ENCODE data around the gene WAC.

DNA sequence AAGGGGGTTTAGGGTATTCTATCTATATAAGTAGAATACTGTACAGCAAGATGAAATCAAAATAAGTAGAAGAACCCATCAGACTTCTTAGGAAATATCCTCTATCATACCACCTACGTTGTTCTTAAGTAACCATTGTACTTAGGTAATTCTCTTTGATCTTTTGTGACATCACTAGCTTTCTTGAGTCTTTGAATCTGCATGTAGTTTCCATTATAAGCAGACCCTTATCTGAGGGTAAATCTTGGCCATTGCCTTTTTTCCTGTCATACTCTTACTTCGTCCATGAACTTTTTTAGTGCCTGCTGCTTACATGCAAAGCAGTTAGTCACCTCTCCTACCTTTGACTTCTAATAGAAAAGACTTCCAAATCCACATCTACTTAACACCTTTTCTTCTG, 49.0 kb downstream of the WAC start:
- TF ChIP-seq, protein P1, sequence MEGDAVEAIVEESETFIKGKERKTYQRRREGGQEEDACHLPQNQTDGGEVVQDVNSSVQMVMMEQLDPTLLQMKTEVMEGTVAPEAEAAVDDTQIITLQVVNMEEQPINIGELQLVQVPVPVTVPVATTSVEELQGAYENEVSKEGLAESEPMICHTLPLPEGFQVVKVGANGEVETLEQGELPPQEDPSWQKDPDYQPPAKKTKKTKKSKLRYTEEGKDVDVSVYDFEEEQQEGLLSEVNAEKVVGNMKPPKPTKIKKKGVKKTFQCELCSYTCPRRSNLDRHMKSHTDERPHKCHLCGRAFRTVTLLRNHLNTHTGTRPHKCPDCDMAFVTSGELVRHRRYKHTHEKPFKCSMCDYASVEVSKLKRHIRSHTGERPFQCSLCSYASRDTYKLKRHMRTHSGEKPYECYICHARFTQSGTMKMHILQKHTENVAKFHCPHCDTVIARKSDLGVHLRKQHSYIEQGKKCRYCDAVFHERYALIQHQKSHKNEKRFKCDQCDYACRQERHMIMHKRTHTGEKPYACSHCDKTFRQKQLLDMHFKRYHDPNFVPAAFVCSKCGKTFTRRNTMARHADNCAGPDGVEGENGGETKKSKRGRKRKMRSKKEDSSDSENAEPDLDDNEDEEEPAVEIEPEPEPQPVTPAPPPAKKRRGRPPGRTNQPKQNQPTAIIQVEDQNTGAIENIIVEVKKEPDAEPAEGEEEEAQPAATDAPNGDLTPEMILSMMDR (IDR thresholded peaks at IDR 0.05), result no peak
- TF ChIP-seq POLR2A (IDR thresholded peaks at IDR 0.05) (no peak), EP300 (IDR thresholded peaks at IDR 0.05) (no peak)
